H1 (cell line): ENCODE measurements around the gene GEMIN2. TPM values are rescaled to one million over a fixed set of nuclear protein-coding genes. Genes with fewer than 3 reads are reported as not detected.
"Not testable (repeated sequence)": the region's sequence is repeated elsewhere in the genome, so short reads cannot be mapped to it uniquely, and the experiment has no call there.

Experiments used
- CTCF ChIA-PET: fragments of 300-600 bp; sonication (Branson Sonifier 250); formaldehyde crosslinking; loops from one replicate; lab custom pipeline; 2021; ENCODE audit not compliant: partially characterized antibody; lab: Charles Lee
- POLR2A ChIA-PET: fragments of 300-600 bp; sonication (Branson Sonifier 250); formaldehyde crosslinking; loops from one replicate; lab custom pipeline; 2021; ENCODE audit warnings: inconsistent platforms; ENCODE audit not compliant: partially characterized antibody; lab: Charles Lee
- DNase-seq, 2 experiments: peaks; one replicate each; pipeline versions ENCODE4 v3.0.0 to v3.0.0-alpha.2; 2010 to 2022; ENCODE audit warnings: low spot score in 2 of 2, low read depth in 1 of 2, mixed read lengths in 1 of 2
- FAIRE-seq: peaks from 2 replicates; lab custom pipeline; 2011; peaks lifted over from hg19 to GRCh38; lab: Jason Lieb, UNC
- H2AFZ ChIP-seq: 2 replicates; pipeline ENCODE4 v1.8.1; 2012; ENCODE audit warnings: low read length, inconsistent platforms
- H2AK5ac ChIP-seq: 2 replicates; pipeline ENCODE4 v1.6.1; 2013; ENCODE audit warnings: low read depth, low read length
- H2BK120ac ChIP-seq: replicated peaks from 2 replicates; pipeline ENCODE3; 2013; ENCODE audit warnings: low read depth, low read length, inconsistent platforms
- H2BK12ac ChIP-seq: 2 replicates; pipeline ENCODE4 v1.6.1; 2013; ENCODE audit warnings: low read depth, low read length
- H2BK15ac ChIP-seq: 2 replicates; pipeline ENCODE4 v1.6.1; 2013; ENCODE audit warnings: low read length
- H2BK20ac ChIP-seq: 2 replicates; pipeline ENCODE4 v1.6.1; 2013; ENCODE audit warnings: low read length
- H2BK5ac ChIP-seq: 2 replicates; pipeline ENCODE4 v1.6.1; 2013; ENCODE audit warnings: low read depth, low read length
- H3K14ac ChIP-seq: 2 replicates; pipeline ENCODE4 v1.6.1; 2013; ENCODE audit warnings: inconsistent platforms; ENCODE audit not compliant: insufficient read length
- H3K18ac ChIP-seq: 2 replicates; pipeline ENCODE4 v1.6.1; 2013; ENCODE audit warnings: low read length; ENCODE audit errors: extremely low read depth
- H3K23ac ChIP-seq: 2 replicates; pipeline ENCODE4 v1.6.1; 2013; ENCODE audit warnings: inconsistent platforms; ENCODE audit not compliant: insufficient read length
- H3K23me2 ChIP-seq: 2 replicates; pipeline ENCODE4 v1.6.1; 2013; ENCODE audit warnings: low read depth, low read length
- H3K27ac ChIP-seq: 2 replicates; pipeline ENCODE4 v1.6.1; 2011; ENCODE audit warnings: low read depth, low read length, inconsistent platforms
- H3K27me3 ChIP-seq, 4 experiments: replicated peaks in 1 of 4; 1 replicate in 1 of 4; 2 replicates in 3 of 4; pipeline versions ENCODE4 v1.6.1 to v1.8.1; 2011 to 2013; ENCODE audit warnings: low read length in 3 of 4, mild to moderate bottlenecking in 3 of 4, inconsistent platforms in 2 of 4, mixed read lengths in 2 of 4, moderate library complexity in 1 of 4; ENCODE audit not compliant: control insufficient read depth in 3 of 4, insufficient read depth in 3 of 4; ENCODE audit errors: extremely low read depth in 1 of 4
- H3K36me3 ChIP-seq, 4 experiments: 2 replicates each; pipeline versions ENCODE4 v1.6.1 to v1.8.1; 2011 to 2013; ENCODE audit warnings: mild to moderate bottlenecking in 4 of 4, low read length in 3 of 4, moderate library complexity in 2 of 4, control low read depth in 1 of 4, inconsistent platforms in 1 of 4; ENCODE audit not compliant: insufficient read depth in 4 of 4, control insufficient read depth in 2 of 4
- H3K4ac ChIP-seq: replicated peaks from 2 replicates; pipeline ENCODE3; 2013; ENCODE audit warnings: low read length, low read depth, mixed read lengths, inconsistent platforms; ENCODE audit not compliant: insufficient read length
- H3K4me1 ChIP-seq, 4 experiments: replicated peaks in 1 of 4; 1 replicate in 1 of 4; 2 replicates in 3 of 4; pipeline versions ENCODE4 v1.6.1 to v1.8.1; 2011 to 2013; ENCODE audit warnings: low read length in 3 of 4, inconsistent platforms in 2 of 4, mixed read lengths in 1 of 4; ENCODE audit not compliant: insufficient read depth in 4 of 4, control insufficient read depth in 3 of 4
- H3K4me2 ChIP-seq, 2 experiments: 2 replicates each; pipeline versions ENCODE4 v1.6.1 to v1.8.1; 2011 to 2013; ENCODE audit warnings: low read depth in 2 of 2, low read length in 2 of 2, control low read depth in 1 of 2, inconsistent platforms in 1 of 2, mild to moderate bottlenecking in 1 of 2; ENCODE audit not compliant: insufficient read depth in 1 of 2
- H3K4me3 ChIP-seq, 4 experiments: fragments of 200-600, 300-600 bp in 1 of 4; sonication (generic), shearing (Covaris generic), sonication (Bioruptor Twin) in 1 of 4; 2 replicates each; pipeline versions ENCODE4 v1.5.1 to v1.8.1; 2011 to 2016; ENCODE audit warnings: low read length in 4 of 4, low read depth in 3 of 4, control low read depth in 2 of 4, inconsistent platforms in 2 of 4, mild to moderate bottlenecking in 2 of 4, mixed read lengths in 1 of 4, moderate library complexity in 1 of 4; ENCODE audit not compliant: insufficient read depth in 2 of 4; ENCODE audit errors: extremely low read depth in 1 of 4
- H3K56ac ChIP-seq: replicated peaks from 2 replicates; pipeline ENCODE3; 2013; ENCODE audit warnings: low read depth, mild to moderate bottlenecking, mixed read lengths, low read length, inconsistent platforms; ENCODE audit not compliant: insufficient read length
- H3K79me1 ChIP-seq: 2 replicates; pipeline ENCODE4 v1.6.1; 2013; ENCODE audit warnings: low read depth, low read length, control low read depth
- H3K79me2 ChIP-seq, 2 experiments: 2 replicates each; pipeline versions ENCODE4 v1.6.1 to v1.8.1; 2012 to 2013; ENCODE audit warnings: low read length in 2 of 2, mild to moderate bottlenecking in 2 of 2, inconsistent platforms in 1 of 2; ENCODE audit not compliant: insufficient read depth in 2 of 2, control insufficient read depth in 1 of 2
- H3K9ac ChIP-seq, 4 experiments: replicated peaks in 1 of 4; 1 replicate in 1 of 4; 2 replicates in 3 of 4; pipeline versions ENCODE4 v1.6.1 to v1.8.1; 2011 to 2013; ENCODE audit warnings: low read depth in 3 of 4, low read length in 3 of 4, control low read depth in 2 of 4, mild to moderate bottlenecking in 2 of 4, moderate library complexity in 2 of 4, inconsistent platforms in 1 of 4; ENCODE audit errors: extremely low read depth in 1 of 4
- H3K9me3 ChIP-seq, 2 experiments: 2 replicates each; pipeline versions ENCODE4 v1.6.1 to v1.8.1; 2012 to 2013; ENCODE audit warnings: mild to moderate bottlenecking in 2 of 2, moderate library complexity in 2 of 2, control low read depth in 1 of 2, inconsistent platforms in 1 of 2, low read depth in 1 of 2, low read length in 1 of 2, mixed read lengths in 1 of 2; ENCODE audit not compliant: insufficient read depth in 2 of 2
- H4K20me1 ChIP-seq, 2 experiments: replicated peaks in 1 of 2; 2 replicates each; pipeline versions ENCODE3 to v1.8.1; 2011 to 2013; ENCODE audit warnings: inconsistent platforms in 2 of 2, low read length in 2 of 2, mild to moderate bottlenecking in 1 of 2; ENCODE audit not compliant: insufficient read depth in 2 of 2, control insufficient read depth in 1 of 2
- H4K5ac ChIP-seq: 2 replicates; pipeline ENCODE4 v1.6.1; 2013; ENCODE audit warnings: low read length, low read depth, mixed read lengths, inconsistent platforms; ENCODE audit not compliant: insufficient read length
- H4K8ac ChIP-seq: 2 replicates; pipeline ENCODE4 v1.8.0; 2013; ENCODE audit warnings: mild to moderate bottlenecking, moderate library complexity, low read length, inconsistent platforms; ENCODE audit not compliant: insufficient read depth; ENCODE audit errors: extremely low read depth
- H4K91ac ChIP-seq: replicated peaks from 2 replicates; pipeline ENCODE3; 2013; ENCODE audit warnings: low read length, mixed read lengths, inconsistent platforms; ENCODE audit not compliant: insufficient read length
- CREB1 ChIP-seq: IDR thresholded peaks from 2 replicates; pipeline ENCODE4 v1.6.1; 2012; ENCODE audit warnings: inconsistent platforms
- EZH2 ChIP-seq: fragments of 200-600 bp; sonication (generic); IDR thresholded peaks from 2 replicates; pipeline ENCODE4 v1.7.1; 2012; ENCODE audit warnings: low read depth, mild to moderate bottlenecking, moderate library complexity, low read length, inconsistent platforms; ENCODE audit not compliant: severe bottlenecking
- FOSL1 ChIP-seq: IDR thresholded peaks from 2 replicates; pipeline ENCODE4 v1.6.1; 2011; ENCODE audit warnings: mild to moderate bottlenecking, low read depth, low read length, moderate library complexity; ENCODE audit not compliant: insufficient read depth
- SIN3A ChIP-seq, 2 experiments: IDR thresholded peaks in 1 of 2; conservative IDR thresholded peaks in 1 of 2; 2 replicates each; pipeline ENCODE4 v1.6.1; 2011 to 2012; ENCODE audit warnings: low read length in 2 of 2, improper control_type of control experiment in 1 of 2, low read depth in 1 of 2, mild to moderate bottlenecking in 1 of 2
- SRF ChIP-seq: IDR thresholded peaks from 2 replicates; pipeline ENCODE4 v1.6.1; 2011; ENCODE audit warnings: mild to moderate bottlenecking, low read depth, low read length, moderate library complexity
- TEAD4 ChIP-seq: IDR thresholded peaks from 2 replicates; pipeline ENCODE4 v1.6.1; 2012; ENCODE audit warnings: low read depth, low read length, inconsistent platforms, mixed read lengths
- WGBS, 2 experiments: shearing (Covaris generic) in 1 of 2; methylation state at CpG; one replicate each; pipeline versions ENCODE4 v1.1.6 to v1.1.7; 2013 to 2015; ENCODE audit warnings: low lambda C conversion rate in 2 of 2, mixed read lengths in 2 of 2, inconsistent platforms in 1 of 2, low coverage in 1 of 2, missing lambda C conversion rate in 1 of 2; ENCODE audit not compliant: insufficient replicate concordance in 2 of 2, insufficient coverage in 1 of 2, insufficient read length in 1 of 2; ENCODE audit errors: extremely low coverage in 1 of 2, missing lambda C conversion rate in 1 of 2; 5-methylcytosine and 5-hydroxymethylcytosine counted together
- polyA plus RNA-seq, 7 experiments: library from polyadenylated mRNA; depleted of rRNA in 3 of 7; stranded (reverse) in 5 of 7; unstranded in 2 of 7; fragments of >200 nt in 5 of 7; fragments of 200-250 nt in 2 of 7; gene quantifications; 1 replicate in 5 of 7; 2 replicates in 1 of 7; 4 replicates in 1 of 7; pipeline versions ENCODE4 v1.2.1 to v1.2.3, GENCODE V29; 2011 to 2013; ENCODE audit warnings: missing spikeins in 2 of 7, mixed read lengths in 2 of 7
- total RNA-seq: library from RNA; stranded (reverse); fragmentation: NEBNext Ultra II Directional; extraction: Animal tissue kit (Norgen Biotek cat#: 25700); gene quantifications from 2 replicates; pipeline ENCODE4 v1.2.1, GENCODE V29; 2021

Gene GEMIN2
- total and polyA plus RNA-seq, 2 of the 8 experiments (the other 6 are each of a cell fraction or from before 2014, with no cell fraction given) = 29.1 to 30.8 TPM

- no peak for TF ChIP-seq SIN3A (conservative IDR thresholded peaks at IDR 0.05 in 1 of 2, IDR thresholded peaks at IDR 0.05 in 1 of 2; ENCODE audit: low read depth in 1 of 2, low read length in 2 of 2)
- TF ChIP-seq TEAD4 = no peak
- no peak for TF ChIP-seq SRF
- TF ChIP-seq CREB1 = no peak
- TF ChIP-seq EZH2 = no peak
- TF ChIP-seq FOSL1 = no peak
Observed at GRCh38 chr14:39122330-39123138, 8.4 kb downstream of the GEMIN2 start (continued).

GRCh38 chr14:39137835-39138234 is 23.7 kb downstream of the GEMIN2 start:
- not testable (repeated sequence) for H3K79me1 ChIP-seq, H4K91ac ChIP-seq, H3K79me2 ChIP-seq, H2BK120ac ChIP-seq, H3K4me3 ChIP-seq, DNase-seq, H2AFZ ChIP-seq, H4K5ac ChIP-seq, H3K4ac ChIP-seq, H4K20me1 ChIP-seq, H2BK15ac ChIP-seq, H2BK20ac ChIP-seq, H3K18ac ChIP-seq, H2AK5ac ChIP-seq, H4K8ac ChIP-seq, H3K14ac ChIP-seq, H2BK12ac ChIP-seq, H3K9ac ChIP-seq, H3K56ac ChIP-seq, H3K27me3 ChIP-seq, H3K27ac ChIP-seq, H3K4me2 ChIP-seq, H3K4me1 ChIP-seq, H3K23me2 ChIP-seq, H2BK5ac ChIP-seq, H3K23ac ChIP-seq, FAIRE-seq
- peaks cover 0 to 47% (median 15%) of the 10 kb centered on the region in 4 experiments; a peak in 5 of 8 replicates for H3K36me3 ChIP-seq
- WGBS, 2 experiments = 94% methylated on average over 8 of the region's 8 CpGs; no CpG with 5 or more reads in 1 of the 2 experiments
- POLR2A ChIA-PET = interaction anchor here (0.6 to 1.6 kb wide), 4 partner anchors 32 to 56 kb away, joined by 3 to 5 read pairs (median 4); partner anchors contain the start of gene TRAPPC6B
- H3K9me3 ChIP-seq = peaks cover 12% of the 10 kb centered on the region in 2 experiments
- CTCF ChIA-PET = interaction anchor here (0.6 kb wide), 2 partner anchors 82 to 113 kb away, joined by 3 read pairs; no protein-coding TSS in a partner anchor
